Tibial nerve (tissue), 4 donors: ENCODE measurements around the gene OR8D4.

ENCODE experiments used
- CTCF ChIP-seq, 5 experiments: fragments of 200-600 bp in 3 of 5; fragments of 450-650 bp in 2 of 5; sonication (generic) in 3 of 5; IDR thresholded peaks; one replicate each; pipeline ENCODE4 v1.5.1; 2016 to 2019; ENCODE audit warnings: antibody characterized with exemption in 5 of 5, mild to moderate bottlenecking in 3 of 5, moderate library complexity in 2 of 5
- EP300 ChIP-seq, 2 donors: sonication (generic); formaldehyde crosslinking; IDR thresholded peaks; one replicate each; pipeline ENCODE4 v1.6.1; 2017; ENCODE audit warnings: antibody characterized with exemption in 2 of 2, mild to moderate bottlenecking in 1 of 2

DNA sequence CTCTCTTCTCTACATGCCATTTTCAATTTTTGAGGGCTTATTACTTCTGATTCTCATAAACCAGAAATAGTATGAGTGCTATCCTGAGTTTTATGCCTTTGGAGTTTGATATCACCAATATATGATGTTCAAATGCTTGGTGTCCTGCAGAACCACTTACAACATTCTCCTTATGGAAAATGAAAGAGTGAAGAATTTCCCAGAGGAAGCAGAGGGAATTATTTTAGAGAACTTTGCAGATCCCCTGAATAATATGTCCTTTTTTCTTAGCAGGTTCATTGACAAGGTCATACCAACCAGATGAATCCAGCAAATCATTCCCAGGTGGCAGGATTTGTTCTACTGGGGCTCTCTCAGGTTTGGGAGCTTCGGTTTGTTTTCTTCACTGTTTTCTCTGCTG lies 37.4 kb downstream of the OR8D4 start, which contains the start of gene OR4D5:
- TF ChIP-seq CTCF (IDR thresholded peaks at IDR 0.05), result no peak
- TF ChIP-seq EP300 (IDR thresholded peaks at IDR 0.05), result no peak
